ENCODE results near the gene STAB2.

DNA sequence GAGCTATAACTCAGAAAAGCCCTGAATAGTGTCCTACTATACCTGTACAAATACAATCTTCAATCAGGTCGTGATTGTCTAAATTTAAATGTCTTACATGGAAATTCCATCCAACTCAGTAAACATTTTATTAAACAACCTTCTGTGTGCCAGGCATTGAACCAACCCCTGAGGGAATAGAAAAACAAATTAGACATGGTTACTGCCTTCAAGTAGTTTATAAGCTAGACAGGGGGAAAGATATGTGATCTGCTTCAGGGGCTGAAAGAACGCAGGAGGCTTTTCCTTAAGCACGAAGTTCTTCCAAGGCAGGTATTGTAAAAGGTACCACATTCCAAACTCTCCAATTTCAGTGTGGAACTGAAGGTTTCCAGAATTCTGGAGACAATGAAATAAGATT is 39.7 kb upstream of the STAB2 start:
- TF ChIP-seq, protein P1, sequence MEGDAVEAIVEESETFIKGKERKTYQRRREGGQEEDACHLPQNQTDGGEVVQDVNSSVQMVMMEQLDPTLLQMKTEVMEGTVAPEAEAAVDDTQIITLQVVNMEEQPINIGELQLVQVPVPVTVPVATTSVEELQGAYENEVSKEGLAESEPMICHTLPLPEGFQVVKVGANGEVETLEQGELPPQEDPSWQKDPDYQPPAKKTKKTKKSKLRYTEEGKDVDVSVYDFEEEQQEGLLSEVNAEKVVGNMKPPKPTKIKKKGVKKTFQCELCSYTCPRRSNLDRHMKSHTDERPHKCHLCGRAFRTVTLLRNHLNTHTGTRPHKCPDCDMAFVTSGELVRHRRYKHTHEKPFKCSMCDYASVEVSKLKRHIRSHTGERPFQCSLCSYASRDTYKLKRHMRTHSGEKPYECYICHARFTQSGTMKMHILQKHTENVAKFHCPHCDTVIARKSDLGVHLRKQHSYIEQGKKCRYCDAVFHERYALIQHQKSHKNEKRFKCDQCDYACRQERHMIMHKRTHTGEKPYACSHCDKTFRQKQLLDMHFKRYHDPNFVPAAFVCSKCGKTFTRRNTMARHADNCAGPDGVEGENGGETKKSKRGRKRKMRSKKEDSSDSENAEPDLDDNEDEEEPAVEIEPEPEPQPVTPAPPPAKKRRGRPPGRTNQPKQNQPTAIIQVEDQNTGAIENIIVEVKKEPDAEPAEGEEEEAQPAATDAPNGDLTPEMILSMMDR (IDR thresholded peaks at IDR 0.05) = no peak
- no peak for TF ChIP-seq POLR2A (IDR thresholded peaks at IDR 0.05)

Data from heart left ventricle (tissue), 13 donors.